T47D (cell line): Measurements from ENCODE around the gene RPL11.

Experiments used
- DNase-seq, 2 experiments: peaks; one replicate each; pipeline versions ENCODE4 v3.0.0 to v3.0.0-alpha.2; 2011 to 2012; ENCODE audit warnings: low read depth in 1 of 2, low spot score in 1 of 2
- JUND ChIP-seq: IDR thresholded peaks from 2 replicates; pipeline ENCODE4 v1.6.1; 2012; ENCODE audit warnings: low read depth
- in situ Hi-C: cut with HindIII; loops from 2 replicates; pipeline ENCODE4 v1.10.0; 2016; ENCODE audit warnings: low sequenced_read_pairs, low pct_unique_long_range_greater_than_20kb

The RPL11 gene

DNA sequence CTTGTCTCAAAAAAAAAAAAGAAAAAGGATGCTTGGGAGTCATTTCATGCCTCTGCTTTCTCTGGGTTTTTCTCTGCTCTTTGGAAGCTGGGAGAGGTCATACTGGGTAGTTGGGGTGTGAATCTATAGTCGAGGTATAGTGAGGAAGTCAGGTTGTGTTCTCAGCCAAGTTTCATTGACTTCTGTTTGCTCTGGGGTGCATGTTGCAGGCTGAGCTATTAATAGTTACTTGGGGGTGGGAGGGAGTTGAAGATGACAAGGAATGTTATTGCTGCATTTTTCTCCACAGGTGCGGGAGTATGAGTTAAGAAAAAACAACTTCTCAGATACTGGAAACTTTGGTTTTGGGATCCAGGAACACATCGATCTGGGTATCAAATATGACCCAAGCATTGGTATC lies 2.8 kb downstream of the RPL11 start:
- in situ Hi-C loops: no loop called here
- TF ChIP-seq JUND: no peak

DNA sequence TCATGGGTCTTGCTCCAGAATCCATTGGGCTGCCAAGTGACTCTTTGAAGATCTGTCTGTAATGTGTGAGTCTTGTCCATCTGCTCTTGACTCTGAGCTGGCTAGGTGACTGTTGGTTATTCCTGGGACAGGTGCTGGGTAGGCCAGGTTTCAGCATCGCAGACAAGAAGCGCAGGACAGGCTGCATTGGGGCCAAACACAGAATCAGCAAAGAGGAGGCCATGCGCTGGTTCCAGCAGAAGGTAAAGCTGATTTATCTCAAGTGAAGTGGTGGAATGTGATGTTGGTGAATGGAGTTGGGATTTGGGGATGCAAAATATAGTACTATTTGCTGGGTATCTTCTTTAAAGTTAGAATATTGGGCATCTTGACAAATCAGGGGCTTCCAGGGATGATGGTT lies 4.1 kb downstream of the RPL11 start:
- no peak for DNase-seq
- in situ Hi-C loops: no loop called here
- no peak for TF ChIP-seq JUND

More for the DNA sequence above, 2.8 kb downstream of the RPL11 start:
- DNase-seq: no peak

DNA sequence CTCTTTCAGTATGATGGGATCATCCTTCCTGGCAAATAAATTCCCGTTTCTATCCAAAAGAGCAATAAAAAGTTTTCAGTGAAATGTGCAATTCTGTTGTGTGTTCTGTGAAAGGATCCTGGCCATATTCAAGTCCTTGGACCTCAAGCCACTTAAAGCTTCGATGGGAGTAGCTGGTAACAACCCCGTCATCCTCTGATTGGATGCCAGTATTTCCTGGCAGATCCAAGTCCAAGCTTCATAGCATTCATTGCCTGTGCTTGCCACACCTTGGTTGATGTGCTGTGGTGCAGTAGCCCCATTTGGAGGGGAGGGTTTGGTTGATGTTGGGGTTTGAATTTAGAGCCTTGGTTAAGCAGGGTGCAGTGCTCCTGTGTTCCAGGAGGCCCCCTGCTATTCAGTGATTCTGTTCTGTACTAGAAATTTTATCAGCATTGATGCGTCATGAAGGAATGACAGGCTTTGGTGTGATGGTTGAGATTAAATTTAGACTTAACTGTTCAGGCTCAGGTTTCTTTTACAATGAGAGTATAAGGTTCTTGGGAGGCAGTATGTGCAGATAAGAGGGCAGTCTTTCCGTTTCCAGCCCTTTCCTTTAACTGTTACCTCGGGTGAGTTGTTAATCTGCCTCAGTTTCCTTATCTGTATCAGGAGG lies 4.9 kb downstream of the RPL11 start:
- no peak for DNase-seq
- in situ Hi-C loops: no loop called here
- TF ChIP-seq JUND: no peak

DNA sequence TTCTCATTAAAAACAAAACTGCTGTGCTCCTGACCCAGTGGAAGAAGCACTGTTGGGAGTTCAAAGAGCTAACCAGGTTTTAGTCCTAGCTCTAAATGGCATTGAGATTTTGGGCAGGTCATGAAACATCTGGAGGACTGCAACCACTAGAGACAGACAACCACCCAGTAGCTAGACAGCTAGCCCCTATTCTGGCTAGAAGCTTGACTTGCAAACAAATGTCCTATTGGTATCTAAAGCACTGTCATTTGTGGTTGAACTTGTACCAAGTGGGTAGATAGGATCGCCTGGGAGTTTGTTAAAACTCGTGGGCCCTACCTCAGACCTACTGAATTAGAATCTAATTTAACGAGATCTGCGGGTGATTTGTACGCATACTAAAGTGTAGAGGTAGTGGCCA lies 6.9 kb downstream of the RPL11 start:
- no peak for TF ChIP-seq JUND
- in situ Hi-C loops: no loop called here
- no peak for DNase-seq

DNA sequence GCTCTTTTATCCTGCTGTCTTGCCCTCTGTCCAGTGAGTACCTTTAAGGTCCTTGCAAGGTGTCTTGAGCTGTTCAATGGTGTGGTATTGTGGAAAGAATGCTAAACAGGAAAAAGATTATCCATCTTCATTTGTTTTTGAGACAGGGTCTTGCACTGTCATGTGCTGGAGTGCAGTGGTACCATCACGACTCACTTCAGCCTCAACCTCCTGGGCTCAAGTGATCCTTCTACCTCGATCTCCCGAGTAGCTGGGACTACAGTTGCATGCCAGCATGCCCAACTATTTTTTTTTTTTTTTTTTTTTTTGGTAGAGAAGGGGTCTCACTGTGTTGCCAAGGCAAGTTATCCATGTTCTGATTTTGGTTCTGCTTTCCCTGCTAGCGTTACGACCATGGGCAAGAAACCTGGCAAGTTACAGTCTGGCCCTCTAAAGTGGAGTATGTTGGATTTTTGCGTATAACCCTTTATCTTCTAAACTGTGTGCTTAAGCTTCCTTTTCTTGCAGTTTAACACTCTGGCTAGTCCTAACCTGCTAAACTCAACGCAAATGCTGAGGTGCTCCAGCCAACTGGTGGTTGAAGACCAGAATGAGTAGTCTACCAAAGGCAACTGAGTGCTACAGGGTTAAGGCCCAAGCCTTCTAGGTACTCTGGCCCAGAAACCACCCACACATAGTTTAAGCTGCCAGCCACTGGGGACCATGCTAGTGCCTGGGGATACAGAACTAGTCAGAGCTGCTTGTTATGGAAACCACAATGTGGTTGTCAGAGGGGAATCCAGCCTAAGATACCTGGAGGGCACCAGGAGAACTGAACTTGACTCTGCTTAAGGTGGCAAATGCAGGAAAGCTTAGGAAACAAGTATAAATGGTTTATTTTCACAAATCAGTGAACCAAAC lies 7.9 kb downstream of the RPL11 start:
- in situ Hi-C loops: no loop called here
- no peak for TF ChIP-seq JUND
- peak in 1 of 2 experiments; percentile 37 for DNase-seq

DNA sequence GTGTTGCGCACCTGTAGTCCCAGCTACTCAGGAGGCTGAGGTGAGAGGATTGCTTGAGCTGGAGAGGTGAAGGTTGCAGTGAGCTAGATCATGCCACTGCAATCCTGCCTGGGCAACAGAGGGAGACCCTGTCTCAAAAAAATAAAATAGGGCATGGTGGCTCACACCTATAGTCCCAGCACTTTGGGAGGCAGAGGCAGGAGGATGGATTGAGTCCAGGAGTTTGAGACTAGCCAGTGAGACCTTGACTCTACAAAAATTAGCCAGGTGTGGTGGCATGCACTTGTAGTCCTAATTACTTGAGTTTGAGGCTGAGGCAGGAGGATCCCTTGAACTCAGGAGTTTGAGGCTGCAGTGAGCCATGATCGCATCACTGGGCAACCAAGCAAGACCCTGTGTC lies 9.7 kb downstream of the RPL11 start:
- in situ Hi-C loops: no loop called here
- TF ChIP-seq JUND: no peak
- no peak for DNase-seq

DNA sequence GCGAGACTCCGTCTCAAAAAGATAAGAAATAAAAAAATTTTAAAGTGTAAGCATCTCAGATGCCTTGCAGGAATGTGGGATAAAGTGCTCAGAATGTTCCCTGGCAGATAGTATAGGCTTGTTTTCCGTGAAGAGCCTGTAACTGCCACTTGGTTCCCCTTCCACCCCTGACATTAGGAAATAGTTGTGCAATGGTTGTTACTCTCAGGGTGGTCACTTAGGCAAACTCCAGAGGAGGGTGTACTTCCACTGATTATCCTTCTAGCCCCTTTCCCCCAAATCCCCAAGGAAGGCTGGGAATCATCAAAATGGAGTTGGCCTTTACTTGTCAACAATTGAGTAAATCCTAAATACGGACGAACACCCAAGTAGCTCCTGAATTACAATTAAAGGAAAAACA lies 10.4 kb downstream of the RPL11 start:
- in situ Hi-C loops: no loop called here
- no peak for DNase-seq
- TF ChIP-seq JUND: no peak

DNA sequence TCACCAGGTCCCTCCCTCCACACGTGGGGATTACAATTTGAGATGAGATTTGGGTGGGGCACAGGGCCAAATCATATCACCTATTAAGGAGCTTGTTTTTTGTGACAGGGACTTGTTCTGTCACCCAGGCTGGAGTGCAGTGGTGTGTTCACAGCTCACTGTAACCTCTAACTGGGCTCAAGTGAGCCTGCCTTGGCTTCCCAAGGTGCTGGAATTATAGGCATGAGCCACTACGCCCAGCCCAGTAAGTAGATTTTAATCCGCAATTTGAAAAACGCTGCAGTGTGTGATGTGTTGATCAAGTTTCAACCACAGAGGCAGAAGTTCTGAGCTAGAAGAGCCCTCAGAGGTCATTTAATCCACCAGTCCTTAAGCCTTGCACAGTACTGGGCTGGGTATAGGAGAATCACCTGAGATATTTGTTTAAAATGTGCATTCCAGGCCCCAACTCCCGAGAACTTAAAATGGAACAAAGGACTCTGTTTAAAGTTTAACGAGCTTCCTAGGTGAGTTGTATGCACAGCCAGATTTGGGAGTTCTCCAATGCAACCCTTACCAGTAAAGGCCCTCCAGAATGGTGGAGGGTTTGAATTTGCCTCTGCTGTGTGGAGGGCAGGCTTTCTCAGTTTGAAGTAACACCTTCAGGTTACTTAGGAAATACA lies 13.4 kb downstream of the RPL11 start:
- no peak for DNase-seq
- no peak for TF ChIP-seq JUND
- in situ Hi-C loops: no loop called here

DNA sequence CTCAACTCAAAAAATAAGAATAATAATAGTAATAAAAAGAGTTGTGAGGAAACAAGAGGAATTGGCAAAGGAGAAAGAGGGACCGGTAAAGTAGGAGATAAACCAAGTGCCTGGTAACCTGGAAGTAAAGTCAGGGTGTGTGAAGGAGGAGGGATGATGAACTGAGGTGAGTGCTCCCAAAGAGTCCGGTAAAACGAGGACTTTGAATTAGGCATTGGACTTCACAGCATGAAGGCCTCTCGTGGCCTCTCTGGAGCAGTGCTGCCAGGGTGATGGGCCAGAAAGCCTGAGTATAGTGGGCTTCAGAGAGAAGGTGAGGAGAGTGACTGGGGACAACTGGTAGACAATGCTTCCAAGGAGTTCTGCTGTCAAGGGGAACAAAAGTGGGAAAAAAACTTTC lies 17.6 kb downstream of the RPL11 start:
- no peak for TF ChIP-seq JUND
- in situ Hi-C loops: no loop called here

DNA sequence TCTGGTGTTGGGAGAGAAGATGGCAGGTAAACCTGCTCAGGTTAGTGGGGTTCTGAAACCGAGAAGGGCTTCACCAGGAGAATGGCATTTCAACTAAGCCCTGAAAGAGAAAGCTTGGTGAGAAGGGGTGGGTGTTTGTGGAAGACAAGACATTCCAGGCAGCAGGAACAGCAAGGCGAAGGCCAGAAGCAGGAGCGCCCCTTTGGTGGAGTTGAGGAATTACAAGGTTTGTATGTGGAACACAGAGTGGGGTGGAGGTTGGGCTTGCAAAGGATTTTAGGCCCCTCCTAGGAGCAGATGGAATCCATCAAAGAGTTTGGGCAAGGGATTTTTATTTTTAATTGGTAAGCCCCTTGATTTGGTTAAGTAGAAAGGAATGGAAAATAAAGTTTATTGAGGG lies 26.9 kb downstream of the RPL11 start:
- TF ChIP-seq JUND: no peak
- in situ Hi-C loops: no loop called here
- peak in 1 of 2 experiments; percentile 60 for DNase-seq

More for the DNA sequence above, 17.6 kb downstream of the RPL11 start:
- DNase-seq: no peak

DNA sequence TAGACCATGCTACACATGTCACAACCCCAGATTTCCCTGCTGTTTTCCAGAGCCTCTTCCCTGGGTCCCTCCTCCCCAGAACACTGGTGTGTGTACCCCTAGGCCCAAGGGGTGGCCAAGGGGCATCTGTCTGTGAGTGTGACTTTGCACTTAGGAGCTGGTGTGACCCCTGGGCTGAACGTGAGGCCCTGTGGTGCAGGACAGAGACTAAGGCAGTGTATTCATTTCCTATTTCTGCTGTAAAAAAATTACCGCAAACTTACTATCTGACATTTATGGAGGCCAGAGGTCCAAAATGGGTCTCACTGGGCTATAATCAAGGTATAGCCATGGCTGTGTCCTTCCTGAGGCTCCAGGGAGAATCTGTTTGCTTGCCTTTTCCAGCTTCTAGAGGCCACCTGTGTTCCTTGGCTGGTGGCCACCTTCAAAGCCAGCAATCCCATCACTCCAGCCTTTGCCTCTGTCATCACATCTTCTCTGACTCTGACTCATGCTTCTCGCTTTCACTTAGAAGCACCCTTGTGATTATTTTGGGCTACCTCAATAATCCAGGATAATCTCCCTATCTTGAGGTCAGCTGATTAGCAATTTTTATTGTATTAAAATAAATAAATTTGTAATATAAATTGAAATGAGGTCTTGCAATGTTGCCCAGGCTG lies 27.7 kb downstream of the RPL11 start:
- no peak for TF ChIP-seq JUND
- DNase-seq: no peak
- in situ Hi-C loops: no loop called here

DNA sequence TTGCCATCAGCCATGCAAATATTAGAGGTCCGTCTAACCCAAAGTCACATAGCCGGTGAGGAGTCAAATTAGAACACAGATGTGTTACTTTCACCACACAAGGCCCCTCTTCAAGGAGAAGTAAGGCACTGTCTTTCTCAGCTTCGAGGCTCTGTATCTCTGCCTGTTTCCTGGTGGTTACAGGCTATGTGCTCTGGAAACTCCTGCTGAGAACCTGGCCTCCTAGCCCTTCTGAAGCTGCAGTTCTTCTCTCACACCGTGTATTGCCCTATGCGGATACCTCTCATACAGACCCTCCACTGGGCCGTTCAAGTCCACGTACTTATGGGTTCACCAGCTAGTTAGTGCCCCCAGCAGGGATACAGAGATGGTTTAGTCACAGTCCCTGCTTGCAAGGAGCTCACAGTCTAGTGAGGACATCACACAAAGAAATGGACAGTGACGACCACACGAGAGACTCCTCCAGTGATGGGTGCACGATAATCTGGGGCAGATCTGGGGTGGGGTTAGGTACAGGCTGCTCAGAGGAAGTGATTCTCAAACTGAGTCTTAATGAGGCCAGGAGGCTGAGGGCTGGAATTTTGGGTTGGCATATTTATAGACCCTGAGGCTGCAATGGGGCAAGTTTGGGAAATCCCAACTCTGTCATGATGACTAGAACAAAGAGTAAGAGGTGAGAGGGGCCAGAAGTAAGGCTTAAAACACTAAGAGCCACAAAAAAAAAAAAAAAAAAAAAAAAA lies 28.8 kb downstream of the RPL11 start:
- in situ Hi-C loops: no loop called here

More for the DNA sequence above, 28.8 kb downstream of the RPL11 start:
- no peak for DNase-seq
- no peak for TF ChIP-seq JUND
